Posterior cingulate gyrus (tissue), 11 donors: ENCODE results near the gene SMPD3.

Source experiments
- DNase-seq, 10 donors: peaks; one replicate each; pipeline versions ENCODE4 v3.0.0 to v3.0.0-alpha.2; 2020 to 2021; ENCODE audit warnings: mixed read lengths in 3 of 10
- intact Hi-C: fragments of 100-400 bp; cut with DNase I; formaldehyde crosslinking; loops from one replicate; pipeline ENCODE4 v1.15.1; 2023

The SMPD3 gene

DNA sequence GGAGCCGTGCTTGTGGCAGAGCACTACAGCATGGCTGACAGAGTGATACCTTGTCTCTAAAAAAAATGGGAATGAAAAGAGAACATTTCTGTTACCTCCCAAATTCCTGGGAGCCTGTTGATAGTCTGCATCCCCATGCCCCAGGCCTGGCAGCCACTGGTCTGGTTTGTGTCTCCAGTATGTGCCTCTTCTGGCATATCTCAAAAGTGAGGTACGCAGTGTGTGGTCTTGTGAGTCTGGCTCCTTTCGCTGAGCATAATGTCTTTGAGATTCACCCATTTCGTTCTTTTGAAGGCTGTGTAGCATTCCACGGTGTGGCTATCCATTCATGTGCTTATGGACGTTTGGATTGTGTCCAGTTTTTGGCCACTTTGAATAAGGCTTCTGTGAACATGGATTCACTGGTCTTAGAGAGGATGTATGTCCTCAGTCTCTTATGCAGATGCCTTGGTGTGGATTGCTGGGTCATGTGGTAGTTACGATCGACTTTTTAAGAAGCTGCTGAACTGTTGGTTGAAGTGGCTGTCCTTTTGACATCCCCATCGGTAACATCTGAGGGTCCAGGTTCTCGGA is 98.4 kb downstream of the SMPD3 start:
- intact Hi-C loops = no loop called here
- DNase-seq = peak in 1 of 10 donors; percentile 30

DNA sequence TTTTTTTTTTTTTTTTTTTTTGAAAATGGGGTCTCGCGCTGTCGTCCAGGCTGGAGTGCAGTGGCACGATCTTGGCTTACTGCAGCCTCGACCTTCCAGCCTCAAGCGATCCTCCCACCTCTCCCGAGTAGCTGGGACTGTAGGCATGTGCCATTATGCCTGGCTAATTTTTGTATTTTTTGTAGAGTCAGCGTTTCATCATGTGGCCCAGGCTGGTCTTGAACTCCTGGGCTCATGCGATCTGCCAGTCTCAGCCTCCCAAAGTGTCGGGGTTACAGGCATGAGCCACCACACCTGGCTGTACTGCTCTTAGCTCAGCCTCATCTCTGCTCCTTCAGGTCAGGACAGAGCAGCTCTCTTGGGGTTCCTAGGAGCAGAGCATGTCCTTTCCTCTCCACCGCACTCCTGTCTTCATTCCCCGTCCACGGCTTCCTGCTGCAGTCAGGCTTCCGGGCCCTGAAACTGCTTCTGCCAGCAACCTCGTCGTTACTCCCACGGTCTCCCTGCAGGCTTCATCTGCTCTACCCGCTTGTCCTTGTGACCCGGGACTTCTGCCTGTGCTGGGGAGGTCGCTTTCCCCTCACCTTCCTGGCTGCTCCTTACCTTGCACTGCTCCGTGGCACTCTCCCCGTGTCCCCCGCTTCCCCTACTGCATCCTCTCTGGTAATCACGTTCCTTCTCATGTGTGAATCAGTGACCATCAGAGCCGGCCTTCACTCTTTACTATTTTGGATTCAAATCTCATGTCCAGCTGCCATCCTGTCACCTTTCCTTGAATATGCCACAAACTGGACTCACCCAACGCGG is 99.5 kb downstream of the SMPD3 start:
- peak in 2 of 10 donors; percentile 35 to 48 for DNase-seq
- intact Hi-C loops = no loop called here

DNA sequence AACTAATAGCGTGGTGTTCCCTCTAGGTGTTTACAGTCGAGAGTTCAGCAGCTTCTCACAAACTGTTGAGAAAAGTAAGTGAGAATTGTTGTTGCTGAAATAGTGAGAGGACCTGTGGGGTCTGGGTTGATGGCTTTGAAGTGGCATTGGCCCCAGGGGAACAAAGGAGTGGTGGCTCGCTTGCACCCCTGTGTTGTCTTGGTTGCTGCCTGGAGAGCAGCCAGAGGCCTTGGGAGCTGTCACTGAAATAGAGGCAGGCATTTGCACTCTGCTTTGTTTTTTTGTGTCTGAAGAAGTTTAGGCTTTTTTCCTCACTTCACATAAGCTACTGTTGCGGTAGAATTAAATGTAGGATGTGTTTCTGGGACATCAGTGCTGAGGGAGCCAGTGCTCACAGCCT is 100.7 kb downstream of the SMPD3 start:
- intact Hi-C loops = no loop called here
- DNase-seq = peak in 1 of 10 donors; percentile 2

DNA sequence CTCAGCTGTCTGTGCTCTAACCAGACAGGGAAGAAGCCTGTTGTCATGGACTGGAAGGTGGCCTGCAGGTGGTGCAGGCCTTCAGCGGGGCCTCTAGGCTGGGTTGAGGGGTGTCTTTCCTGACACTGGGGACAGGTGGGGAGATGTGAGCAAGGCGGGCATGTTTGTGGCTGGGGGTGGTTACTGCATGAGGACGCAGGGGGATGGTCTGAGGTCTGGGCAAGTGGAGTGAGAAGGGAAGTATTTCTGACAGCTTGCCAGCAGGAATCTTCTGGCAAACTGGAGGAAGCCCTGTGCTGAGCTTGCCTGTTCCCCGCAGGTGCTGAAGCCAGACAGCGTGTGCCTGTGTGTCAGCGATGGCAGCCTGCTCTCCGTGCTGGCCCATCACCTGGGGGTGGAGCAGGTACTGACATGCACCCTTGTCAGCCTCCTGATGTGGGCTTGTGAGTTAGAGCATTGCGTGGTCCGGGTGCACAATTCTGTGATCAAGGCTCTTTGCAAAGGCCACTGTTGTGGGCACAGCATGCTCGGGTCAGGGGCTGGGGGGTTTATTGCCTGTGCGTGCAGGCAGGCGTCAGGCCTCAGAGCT is 101.3 kb downstream of the SMPD3 start:
- intact Hi-C loops = no loop called here
- DNase-seq = peak in 1 of 10 donors; percentile 74

DNA sequence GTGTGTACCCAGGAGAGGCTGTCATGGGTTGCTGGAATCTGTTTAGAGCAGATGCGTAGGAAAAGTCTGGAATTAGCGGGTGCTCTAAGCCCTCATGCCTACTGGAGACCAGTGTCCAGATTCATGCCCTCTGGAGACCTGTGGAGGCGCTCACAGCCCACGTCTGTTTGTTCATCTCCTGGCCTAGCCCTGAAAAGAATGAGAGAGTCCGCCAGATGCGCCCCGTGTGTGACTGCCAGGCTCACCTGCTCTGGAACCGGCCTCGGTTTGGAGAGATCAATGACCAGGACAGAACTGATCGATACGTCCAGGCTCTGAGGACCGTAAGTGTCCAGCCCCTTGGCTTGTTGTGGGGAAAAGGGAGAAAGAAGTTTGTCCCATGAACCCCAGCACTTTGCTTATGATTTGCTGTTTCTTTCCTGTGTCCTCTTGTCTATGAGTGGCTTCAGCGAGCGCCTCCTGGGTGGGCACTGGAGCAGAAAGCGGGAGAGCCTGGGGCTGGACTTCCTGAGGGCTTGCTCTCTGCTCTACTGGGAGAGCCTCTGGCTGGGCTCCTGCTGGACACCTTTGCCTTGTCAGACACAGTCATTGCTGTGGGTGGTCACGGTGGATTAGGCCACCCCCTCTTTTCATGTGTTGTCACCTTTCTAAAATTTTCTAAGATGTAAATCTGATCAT is 102.2 kb downstream of the SMPD3 start:
- peak in 1 of 10 donors; percentile 72 for DNase-seq
- intact Hi-C loops = no loop called here

DNA sequence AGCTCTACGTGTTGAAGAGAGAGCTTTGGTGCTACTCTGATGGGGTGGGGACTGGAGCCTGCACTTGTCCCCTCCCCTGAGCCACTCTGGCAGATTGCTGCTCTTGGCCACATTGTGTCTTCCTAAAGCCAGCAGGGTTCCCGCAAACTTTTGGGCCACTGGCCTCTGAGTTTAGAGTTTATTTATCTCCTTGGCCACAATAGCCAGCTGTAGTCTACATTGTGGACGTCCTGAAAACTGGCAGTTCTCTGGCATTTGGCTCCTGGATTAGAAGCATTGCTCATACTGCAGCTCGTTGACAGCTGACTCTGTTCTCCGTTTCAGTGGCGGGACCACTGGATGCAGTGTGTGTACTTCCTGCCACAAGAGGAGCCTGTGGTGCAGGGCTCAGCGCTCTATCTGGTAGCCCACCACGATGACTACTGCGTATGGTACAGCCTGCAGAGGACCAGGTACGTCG is 102.9 kb downstream of the SMPD3 start:
- intact Hi-C loops = no loop called here
- DNase-seq = peak in 1 of 10 donors; percentile 65

DNA sequence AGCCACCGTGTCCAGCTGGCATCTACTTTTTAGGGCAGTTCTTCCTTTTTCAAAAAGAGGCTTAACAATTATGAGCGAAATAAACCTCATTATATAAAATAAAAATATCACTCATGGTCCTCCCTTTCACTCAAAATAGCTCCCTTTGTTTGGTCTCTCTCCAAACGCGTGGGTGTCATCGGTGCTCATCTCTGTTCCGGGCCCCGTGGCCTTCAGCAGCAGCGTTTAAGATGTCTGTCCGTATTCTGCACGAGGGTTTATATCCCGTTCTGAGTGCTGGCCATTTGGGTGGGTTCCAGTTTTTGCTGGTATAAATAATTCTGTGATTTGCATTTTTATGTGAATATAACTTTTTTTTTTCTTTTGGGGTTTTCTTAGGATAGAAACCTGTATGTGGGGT is 104.1 kb downstream of the SMPD3 start:
- intact Hi-C loops = no loop called here
- DNase-seq = peak in 1 of 10 donors; percentile 67

DNA sequence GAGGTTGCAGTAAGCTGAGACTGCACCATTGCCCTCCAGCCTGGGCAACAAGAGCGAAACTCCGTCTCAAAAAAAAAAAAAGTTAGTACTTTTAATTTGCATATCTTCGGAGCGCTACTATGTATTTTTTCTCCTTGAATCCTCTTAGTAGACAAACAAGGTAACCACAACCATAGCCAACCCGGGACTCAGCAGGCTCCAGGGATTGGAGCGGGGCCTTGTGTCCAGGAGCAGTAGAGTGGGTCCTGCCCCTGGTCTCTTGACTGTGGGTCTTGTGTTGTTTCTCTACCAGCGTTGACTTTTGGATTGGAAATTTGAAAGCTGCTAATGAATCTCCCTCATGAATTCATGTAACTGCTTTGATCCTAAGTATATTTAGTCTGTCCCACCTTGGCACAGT is 105.2 kb downstream of the SMPD3 start:
- intact Hi-C loops = no loop called here
- peak in 1 of 10 donors; percentile 20 for DNase-seq

DNA sequence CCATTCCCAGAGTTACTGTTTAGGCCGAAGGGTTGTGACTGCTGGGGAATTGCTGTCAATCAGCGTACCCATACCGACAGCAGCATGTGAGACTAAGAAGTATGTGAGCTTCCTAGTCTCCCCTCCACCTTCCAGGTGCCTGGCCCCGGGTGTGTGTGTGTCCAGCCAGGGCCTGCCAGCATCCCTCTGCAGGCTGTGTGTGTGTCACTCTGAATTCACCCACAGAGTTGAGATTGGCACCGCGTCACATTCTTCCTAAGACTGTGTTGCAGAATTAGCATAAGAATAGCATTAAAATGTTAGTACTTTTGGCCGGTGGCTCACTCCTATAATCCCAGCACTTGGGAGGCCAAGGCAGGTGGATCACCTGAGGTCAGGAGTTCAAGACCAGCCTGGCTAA is 105.7 kb downstream of the SMPD3 start:
- intact Hi-C loops = no loop called here

DNA sequence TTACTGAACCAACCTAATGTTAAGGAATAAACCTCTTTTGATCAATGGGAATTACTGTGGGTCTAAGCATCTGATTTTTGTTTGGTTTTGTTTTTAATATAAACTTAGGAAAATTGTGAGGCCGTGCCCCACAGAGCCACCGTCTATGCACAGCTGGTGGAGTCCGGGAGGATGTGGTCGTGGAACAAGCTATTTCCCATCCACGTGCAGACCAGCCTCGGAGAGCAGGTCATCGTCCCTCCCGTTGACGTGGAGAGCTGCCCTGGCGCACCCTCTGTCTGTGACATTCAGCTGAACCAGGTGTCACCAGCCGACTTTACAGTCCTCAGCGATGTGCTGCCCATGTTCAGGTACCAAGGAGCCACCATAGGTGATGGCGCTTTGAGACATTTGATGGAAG is 109.1 kb downstream of the SMPD3 start:
- peak in 1 of 10 donors; percentile 51 for DNase-seq
- intact Hi-C loops = no loop called here

More for the DNA sequence above, 105.7 kb downstream of the SMPD3 start:
- DNase-seq = peak in 1 of 10 donors; percentile 22

DNA sequence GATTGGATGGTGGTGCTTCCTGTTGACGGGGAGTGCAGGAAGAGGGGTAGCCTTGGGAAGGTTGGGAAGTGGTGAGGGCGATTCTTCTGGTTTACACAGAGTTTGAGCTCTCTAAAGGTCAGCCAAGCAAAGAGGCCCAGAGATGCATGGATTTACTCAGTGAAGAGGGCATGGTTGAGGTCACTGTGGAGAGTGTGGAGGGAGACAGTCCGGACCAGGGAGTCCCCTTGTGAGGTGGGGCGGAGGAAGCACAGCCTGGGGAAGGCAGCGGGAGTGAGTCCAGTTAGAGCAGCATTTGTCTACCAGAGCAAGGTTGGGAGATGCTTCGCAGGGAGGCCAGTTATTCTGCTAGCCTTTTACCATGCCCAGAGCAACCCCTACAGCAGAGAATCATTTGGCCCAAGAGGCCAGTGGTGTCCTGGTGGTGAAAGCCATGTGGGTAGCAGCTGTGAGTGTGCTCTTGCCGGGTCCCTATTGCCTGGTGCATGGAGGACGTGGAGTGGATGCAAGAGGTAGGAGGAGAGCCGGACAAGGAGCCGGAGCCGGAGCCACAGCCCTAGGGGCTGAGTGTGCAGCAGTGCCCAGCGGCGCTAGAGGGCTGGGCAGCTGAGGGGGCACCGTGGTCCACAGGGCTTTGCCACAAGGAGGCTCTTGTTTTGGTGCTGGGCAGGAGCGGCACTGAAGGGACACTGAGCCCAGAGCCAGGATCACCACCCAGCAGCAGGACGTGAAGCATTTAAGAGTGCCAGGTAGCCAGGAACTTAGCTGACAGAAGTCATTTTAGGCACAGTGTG is 109.8 kb downstream of the SMPD3 start:
- intact Hi-C loops = no loop called here
- peak in 1 of 10 donors; percentile 48 for DNase-seq

DNA sequence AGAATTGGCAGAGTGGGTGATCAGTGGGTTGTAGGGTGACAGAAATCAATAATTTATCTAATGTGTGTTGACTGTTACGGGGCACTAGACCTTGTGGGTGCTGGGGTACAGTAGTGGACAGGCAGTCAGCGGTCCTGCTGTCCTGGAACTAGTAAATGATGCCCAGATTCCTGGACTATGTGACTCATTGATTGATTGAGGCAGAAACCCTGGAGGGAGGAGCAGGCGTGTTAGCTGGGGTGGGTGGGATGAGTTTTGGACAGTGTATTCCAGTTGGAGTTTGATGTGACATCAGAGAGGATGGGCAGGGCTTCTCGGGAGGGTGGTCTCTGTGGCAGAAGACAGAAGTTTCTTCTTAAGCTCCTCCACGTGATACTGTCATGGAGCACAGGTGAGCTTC is 113.1 kb downstream of the SMPD3 start:
- no peak for DNase-seq
- intact Hi-C loops = no loop called here

DNA sequence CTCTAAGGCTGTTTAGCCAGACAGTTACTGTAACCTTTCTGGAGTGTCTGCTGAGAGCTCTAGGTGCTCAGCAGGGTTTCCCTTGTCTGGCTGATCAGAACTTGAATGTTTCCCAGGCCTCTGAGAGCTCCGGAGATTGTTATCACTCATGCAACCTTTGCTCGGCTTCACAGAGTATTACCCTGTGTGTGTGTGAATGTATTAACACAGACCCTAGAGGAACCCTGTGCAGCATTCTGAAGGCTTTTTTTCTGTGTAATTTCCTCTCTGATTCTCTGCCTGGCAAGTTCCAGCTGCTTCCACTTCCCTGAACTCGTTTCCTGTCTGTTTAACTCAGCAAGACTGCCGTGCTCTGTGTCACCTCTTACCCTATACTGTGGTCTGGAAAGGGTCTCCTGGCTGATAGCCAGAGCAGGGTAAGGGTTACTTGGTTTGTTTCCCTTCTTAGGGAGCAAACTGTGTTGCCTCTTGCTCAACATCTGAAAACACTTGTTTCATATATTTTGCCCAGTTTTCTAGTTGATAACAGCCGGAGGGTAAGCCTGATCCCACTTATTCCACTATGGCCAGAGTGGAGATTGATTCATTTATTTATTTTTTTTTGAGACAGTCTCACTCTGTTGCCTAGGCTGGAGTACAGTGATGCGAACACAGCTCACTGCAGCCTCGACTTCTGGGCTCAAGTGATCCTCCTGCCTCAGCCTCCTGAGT is 115.7 kb downstream of the SMPD3 start:
- DNase-seq = peak in 1 of 10 donors; percentile 9
- intact Hi-C loops = no loop called here

DNA sequence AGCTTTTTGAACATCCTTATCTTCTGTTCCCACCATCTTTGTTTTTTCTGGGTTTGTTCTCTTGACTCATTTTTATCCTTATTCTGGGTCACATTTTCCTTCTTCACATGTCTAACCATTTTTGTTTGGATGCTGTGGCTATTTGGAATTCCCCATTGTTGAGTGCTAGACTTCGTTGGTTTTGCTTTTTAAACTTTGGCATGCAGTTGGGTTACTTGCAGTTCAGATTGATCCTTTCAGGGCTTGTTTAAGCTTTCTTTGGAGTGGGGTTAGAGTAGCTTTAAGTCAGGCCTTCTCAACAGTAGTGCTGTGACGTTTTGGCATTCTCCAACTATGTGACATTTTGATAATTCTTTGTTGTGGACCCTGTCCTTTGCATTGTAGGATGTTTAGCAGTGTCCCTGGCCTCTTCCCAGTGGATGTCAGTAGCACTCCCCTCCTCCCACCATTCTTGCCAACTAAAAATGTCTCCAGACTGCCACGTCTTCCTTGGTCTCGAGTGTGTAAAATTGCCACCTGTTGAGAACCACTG is 116.4 kb downstream of the SMPD3 start:
- no peak for DNase-seq
- intact Hi-C loops = no loop called here

DNA sequence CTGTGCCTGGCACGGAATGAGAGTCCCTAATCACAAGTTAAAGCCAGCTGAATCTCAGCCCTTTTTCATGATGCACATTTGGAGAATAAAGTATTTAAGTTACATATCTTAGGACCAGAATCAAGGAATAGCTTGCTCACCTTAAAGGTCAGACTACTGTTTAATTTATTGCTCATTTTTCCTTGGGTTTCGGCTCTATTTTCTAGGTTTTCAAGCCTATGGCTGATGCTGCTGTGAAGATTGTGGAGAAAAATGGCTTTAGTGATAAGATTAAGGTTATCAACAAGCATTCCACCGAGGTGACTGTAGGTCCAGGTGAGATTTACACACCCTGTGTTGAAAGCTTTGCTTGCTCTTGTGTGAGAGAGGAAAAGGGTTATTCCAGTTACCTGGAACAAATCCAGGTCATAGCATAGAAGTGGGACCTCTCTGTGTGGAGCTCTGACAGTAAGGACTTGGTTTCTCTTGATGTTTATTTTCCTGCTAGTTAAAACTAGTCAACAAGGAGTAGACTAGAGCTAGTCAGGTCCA is 119.4 kb downstream of the SMPD3 start:
- intact Hi-C loops = loop anchor here (1.0 to 5.0 kb wide), 2 partner anchors 68 to 87 kb away; no protein-coding TSS in a partner anchor
- DNase-seq = no peak

DNA sequence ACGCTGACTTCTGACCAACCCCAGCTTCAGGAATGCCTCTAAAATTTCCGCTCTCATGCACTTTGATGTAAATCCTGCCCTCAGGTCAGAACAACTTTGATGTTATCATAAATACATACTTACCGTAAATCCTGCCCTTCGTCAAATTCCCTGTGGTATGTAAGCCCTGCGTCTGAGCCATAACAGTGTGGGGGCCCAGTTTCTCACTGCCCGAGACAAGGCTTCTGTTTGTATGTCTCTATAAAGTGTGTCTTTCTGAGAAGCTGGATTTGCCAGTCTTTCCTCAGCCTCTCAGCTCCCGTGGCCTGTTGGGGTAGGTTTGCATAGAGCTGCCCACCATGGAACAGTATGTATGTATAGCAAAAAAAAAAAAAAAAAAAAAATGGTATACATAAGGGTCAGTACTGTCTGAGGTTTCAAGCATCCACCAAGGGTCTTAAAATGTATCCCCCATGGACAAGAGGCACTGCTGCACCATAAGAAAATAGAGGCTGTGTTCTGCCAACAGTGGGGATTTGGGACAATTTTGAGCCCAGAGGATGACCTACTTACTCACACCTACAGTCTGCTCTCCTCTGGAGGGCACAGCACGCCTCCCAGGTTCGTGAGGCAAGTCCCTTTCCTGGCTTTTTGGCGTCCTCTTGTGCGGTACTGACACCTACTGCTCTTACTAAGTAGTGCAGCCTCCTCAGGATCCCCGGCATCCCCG is 120.0 kb downstream of the SMPD3 start:
- DNase-seq = peak; percentile 62 to 96 (median 76)
- intact Hi-C loops = loop anchor here (1.0 to 5.0 kb wide), 2 partner anchors 67 to 86 kb away; no protein-coding TSS in a partner anchor

DNA sequence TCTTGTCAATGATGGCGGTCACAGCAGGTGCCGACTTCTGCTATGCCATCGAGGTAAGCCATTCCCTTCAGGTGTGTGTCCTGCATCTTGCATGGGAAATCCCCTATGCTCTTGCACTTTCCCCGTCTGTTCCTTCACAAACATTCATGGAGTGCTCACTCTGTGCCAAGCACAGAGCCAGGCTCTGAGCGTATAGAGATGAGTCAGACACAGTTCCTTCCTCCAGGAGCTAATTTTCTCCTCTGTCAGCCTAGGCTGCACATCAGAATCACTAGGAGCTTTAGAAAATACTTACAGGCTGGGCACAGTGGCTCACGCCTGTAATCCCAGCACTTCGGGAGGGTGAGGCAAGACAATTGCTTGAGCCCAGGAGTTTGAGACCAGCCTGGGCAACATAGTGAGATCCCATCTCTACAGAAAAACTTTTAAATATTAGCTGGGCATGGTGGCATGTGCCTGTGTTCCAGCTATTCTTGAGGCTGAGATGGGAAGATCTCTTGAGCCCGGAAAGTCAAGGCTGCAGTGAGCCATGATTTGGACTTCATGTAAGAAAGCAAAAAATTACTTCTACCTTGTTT is 123.4 kb downstream of the SMPD3 start:
- DNase-seq = peak in 1 of 10 donors; percentile 34
- intact Hi-C loops = loop anchor here (5.0 kb wide), 1 partner anchor 83 kb away; no protein-coding TSS in a partner anchor

DNA sequence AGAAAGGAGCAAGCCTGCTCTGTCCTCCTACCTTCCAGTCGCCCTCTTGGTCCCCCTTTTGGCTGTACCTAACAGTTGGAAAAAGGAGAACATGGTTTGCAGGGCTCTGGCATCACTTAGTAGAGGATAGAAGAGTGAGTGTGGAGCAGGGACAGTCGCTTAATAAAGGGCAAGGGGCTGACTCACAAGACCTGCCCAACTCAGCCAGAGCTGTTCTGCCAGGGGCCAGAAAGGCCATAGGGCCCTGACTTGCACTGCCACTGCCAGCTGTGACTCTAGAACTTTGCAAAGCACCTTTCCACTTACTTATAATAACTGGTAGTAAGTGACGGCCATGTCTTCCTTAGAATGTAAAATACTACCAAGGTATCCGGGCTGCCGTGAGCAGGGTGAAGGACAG is 124.0 kb downstream of the SMPD3 start:
- intact Hi-C loops = no loop called here
- DNase-seq = no peak
